HCT116 (cell line): Measurements from ENCODE around the gene GRID2.

ENCODE experiments used
- ATF3 ChIP-seq: IDR thresholded peaks from 2 replicates; pipeline ENCODE4 v1.6.1; 2012
- CEBPB ChIP-seq: IDR thresholded peaks from 2 replicates; pipeline ENCODE4 v1.6.1; 2012; ENCODE audit warnings: low read depth
- CTCF ChIP-seq, 3 experiments: fragments of 200-600 bp in 1 of 3; sonication (generic) in 1 of 3; IDR thresholded peaks in 2 of 3; conservative IDR thresholded peaks in 1 of 3; 2 replicates each; pipeline ENCODE4 v1.5.1; 2012 to 2017; ENCODE audit warnings: low read depth in 2 of 3, low read length in 2 of 3, antibody characterized with exemption in 1 of 3, borderline replicate concordance in 1 of 3, control low read depth in 1 of 3, mild to moderate bottlenecking in 1 of 3, mixed read lengths in 1 of 3, mixed run types in 1 of 3, moderate library complexity in 1 of 3; ENCODE audit not compliant: insufficient read depth in 1 of 3
- EZH2 ChIP-seq: fragments of 200-600 bp; sonication (generic); IDR thresholded peaks from 2 replicates; pipeline ENCODE4 v1.6.1; 2017; ENCODE audit warnings: antibody characterized with exemption, mixed run types
- EZH2phosphoT487 ChIP-seq: fragments of 200-600 bp; IDR thresholded peaks from 2 replicates; pipeline ENCODE4 v1.6.1; 2018; ENCODE audit warnings: antibody characterized with exemption, borderline replicate concordance
- JUND ChIP-seq: IDR thresholded peaks from 2 replicates; pipeline ENCODE4 v1.6.1; 2012
- POLR2AphosphoS5 ChIP-seq: IDR thresholded peaks from 2 replicates; pipeline ENCODE4 v1.6.1; 2011; ENCODE audit warnings: mild to moderate bottlenecking, low read depth, low read length, moderate library complexity
- RAD21 ChIP-seq: IDR thresholded peaks from 2 replicates; pipeline ENCODE4 v1.6.1; 2012; ENCODE audit warnings: low read depth, mild to moderate bottlenecking
- SRF ChIP-seq: IDR thresholded peaks from 2 replicates; pipeline ENCODE4 v1.6.1; 2012; ENCODE audit warnings: low read depth
- TF ChIP-seq, protein P1 (sequence below): IDR thresholded peaks from 2 replicates; pipeline ENCODE4 v1.6.1; 2012

- TF ChIP-seq CTCF (IDR thresholded peaks at IDR 0.05 in 2 of 3, conservative IDR thresholded peaks at IDR 0.05 in 1 of 3; ENCODE audit: borderline replicate concordance in 1 of 3, insufficient read depth in 1 of 3, low read depth in 2 of 3, low read length in 2 of 3) (no peak), POLR2AphosphoS5 (no peak), EZH2phosphoT487 (no peak), EZH2 (no peak), SRF (no peak), JUND (no peak), ATF3 (no peak), CEBPB (no peak), RAD21 (no peak)
- TF ChIP-seq, protein P1, sequence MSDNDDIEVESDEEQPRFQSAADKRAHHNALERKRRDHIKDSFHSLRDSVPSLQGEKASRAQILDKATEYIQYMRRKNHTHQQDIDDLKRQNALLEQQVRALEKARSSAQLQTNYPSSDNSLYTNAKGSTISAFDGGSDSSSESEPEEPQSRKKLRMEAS, result no peak
Measured at GRCh38 chr4:93203708-93204107, 899.9 kb downstream of the GRID2 start.
